Measurements from ENCODE around the gene KRT6C. TPM values are rescaled to one million over a fixed set of nuclear protein-coding genes. Genes with fewer than 3 reads are reported as not detected.

The KRT6C gene
- total RNA-seq, 1 donor from 2014 or later: not detected

GRCh38 chr12:52426034-52426433 lies 47.6 kb downstream of the KRT6C start:
- Histone ChIP-seq H3K4me3 (no peak overlapping the region), H3K4me1 (no peaks in the 10 kb centered on the region), H3K9me3 (no peaks in the 10 kb centered on the region), H3K27me3 (no peaks in the 10 kb centered on the region), H3K36me3 (no peaks in the 10 kb centered on the region), H3K27ac (no peak overlapping the region)
- no peak for DNase-seq (ENCODE audit: low spot score in 2 of 2)
- intact Hi-C loops (cut with DNase I): no loop called here
- TF ChIP-seq, protein P1, sequence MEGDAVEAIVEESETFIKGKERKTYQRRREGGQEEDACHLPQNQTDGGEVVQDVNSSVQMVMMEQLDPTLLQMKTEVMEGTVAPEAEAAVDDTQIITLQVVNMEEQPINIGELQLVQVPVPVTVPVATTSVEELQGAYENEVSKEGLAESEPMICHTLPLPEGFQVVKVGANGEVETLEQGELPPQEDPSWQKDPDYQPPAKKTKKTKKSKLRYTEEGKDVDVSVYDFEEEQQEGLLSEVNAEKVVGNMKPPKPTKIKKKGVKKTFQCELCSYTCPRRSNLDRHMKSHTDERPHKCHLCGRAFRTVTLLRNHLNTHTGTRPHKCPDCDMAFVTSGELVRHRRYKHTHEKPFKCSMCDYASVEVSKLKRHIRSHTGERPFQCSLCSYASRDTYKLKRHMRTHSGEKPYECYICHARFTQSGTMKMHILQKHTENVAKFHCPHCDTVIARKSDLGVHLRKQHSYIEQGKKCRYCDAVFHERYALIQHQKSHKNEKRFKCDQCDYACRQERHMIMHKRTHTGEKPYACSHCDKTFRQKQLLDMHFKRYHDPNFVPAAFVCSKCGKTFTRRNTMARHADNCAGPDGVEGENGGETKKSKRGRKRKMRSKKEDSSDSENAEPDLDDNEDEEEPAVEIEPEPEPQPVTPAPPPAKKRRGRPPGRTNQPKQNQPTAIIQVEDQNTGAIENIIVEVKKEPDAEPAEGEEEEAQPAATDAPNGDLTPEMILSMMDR (IDR thresholded peaks at IDR 0.05): no peak

GRCh38 chr12:52425466-52425865 lies 48.1 kb downstream of the KRT6C start:
- no peaks in the 10 kb centered on the region for H3K27me3 ChIP-seq
- H3K9me3 ChIP-seq: no peaks in the 10 kb centered on the region
- intact Hi-C loops (cut with DNase I): no loop called here
- no peak overlapping the region for H3K27ac ChIP-seq
- no peak overlapping the region for H3K4me3 ChIP-seq
- H3K4me1 ChIP-seq: no peaks in the 10 kb centered on the region
- DNase-seq (ENCODE audit: low spot score in 2 of 2): no peak
- H3K36me3 ChIP-seq: no peaks in the 10 kb centered on the region
- TF ChIP-seq, protein P1 (IDR thresholded peaks at IDR 0.05): no peak

- Histone ChIP-seq H3K4me1 (no peaks in the 10 kb centered on the region), H3K4me3 (no peak overlapping the region), H3K27me3 (no peaks in the 10 kb centered on the region), H3K36me3 (no peaks in the 10 kb centered on the region), H3K9me3 (no peaks in the 10 kb centered on the region), H3K27ac (no peak overlapping the region)
- DNase-seq (ENCODE audit: low spot score in 2 of 2): no peak
- TF ChIP-seq, protein P1 (IDR thresholded peaks at IDR 0.05): no peak
- intact Hi-C loops (cut with DNase I): no loop called here
Measured at GRCh38 chr12:52423661-52424500, 49.7 kb downstream of the KRT6C start.

GRCh38 chr12:52423035-52423434 lies 50.6 kb downstream of the KRT6C start:
- Histone ChIP-seq H3K27me3 (no peaks in the 10 kb centered on the region), H3K4me1 (no peaks in the 10 kb centered on the region), H3K36me3 (no peaks in the 10 kb centered on the region), H3K27ac (no peak overlapping the region), H3K9me3 (no peaks in the 10 kb centered on the region), H3K4me3 (no peak overlapping the region)
- TF ChIP-seq, protein P1 (IDR thresholded peaks at IDR 0.05): no peak
- intact Hi-C loops (cut with DNase I): no loop called here
- DNase-seq (ENCODE audit: low spot score in 2 of 2): no peak

DNA sequence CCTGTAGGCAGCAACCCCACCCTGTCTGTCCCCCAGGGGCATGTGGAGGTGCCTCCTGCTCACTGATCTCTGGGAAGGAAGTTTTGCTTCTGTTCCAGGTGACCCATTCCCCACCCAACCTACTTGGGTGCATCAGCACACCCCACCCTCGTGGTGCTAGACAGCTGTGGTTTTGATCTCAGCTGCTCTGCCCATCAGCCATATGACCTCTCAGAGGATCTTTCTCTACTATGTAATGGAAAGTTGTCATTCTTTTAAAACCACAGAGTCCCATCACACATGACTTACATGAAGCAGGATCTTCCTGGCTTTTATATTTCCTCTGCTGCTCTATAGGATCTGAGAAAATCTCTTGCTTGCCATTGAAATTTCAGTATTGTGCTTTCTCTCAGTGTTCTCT lies 53.9 kb downstream of the KRT6C start:
- intact Hi-C loops (cut with DNase I): no loop called here
- Histone ChIP-seq H3K27me3 (no peaks in the 10 kb centered on the region), H3K4me1 (no peaks in the 10 kb centered on the region), H3K27ac (no peak overlapping the region), H3K36me3 (no peaks in the 10 kb centered on the region), H3K4me3 (no peak overlapping the region), H3K9me3 (no peaks in the 10 kb centered on the region)
- TF ChIP-seq, protein P1 (IDR thresholded peaks at IDR 0.05): no peak
- no peak for DNase-seq (ENCODE audit: low spot score in 2 of 2)

All from ascending aorta (tissue), 2 donors.